Fibroblast of villous mesenchyme (primary cell): ENCODE measurements around the gene ZXDC. TPM values are rescaled to one million over a fixed set of nuclear protein-coding genes. Genes with fewer than 3 reads are reported as not detected.

ENCODE experiments used
- DNase-seq: peaks from one replicate; pipeline ENCODE4 v3.0.0-alpha.2; 2010; ENCODE audit warnings: low read depth
- H3K4me3 ChIP-seq: 2 replicates; pipeline ENCODE4 v1.5.1; 2011; ENCODE audit warnings: low read depth, mild to moderate bottlenecking, low read length
- CTCF ChIP-seq: IDR thresholded peaks from 2 replicates; pipeline ENCODE4 v1.5.1; 2012; ENCODE audit warnings: low read depth, mild to moderate bottlenecking, low read length; ENCODE audit not compliant: insufficient read depth
- total RNA-seq: library from RNA; depleted of rRNA; stranded (reverse); fragments of >200 nt; gene quantifications from 2 replicates; pipeline ENCODE4 v1.2.3, GENCODE V29; 2012

The ZXDC gene
- total RNA-seq, 1 donor = 17.7 TPM

- no peak for DNase-seq
- TF ChIP-seq CTCF = no peak
- H3K4me3 ChIP-seq = no peak overlapping the region
These were observed 40.7 kb upstream of the ZXDC start for GRCh38 chr3:126516152-126516935.

GRCh38 chr3:126515066-126515706, 39.5 kb upstream of the ZXDC start:
- DNase-seq = no peak
- H3K4me3 ChIP-seq = no peak overlapping the region
- TF ChIP-seq CTCF = no peak

DNA sequence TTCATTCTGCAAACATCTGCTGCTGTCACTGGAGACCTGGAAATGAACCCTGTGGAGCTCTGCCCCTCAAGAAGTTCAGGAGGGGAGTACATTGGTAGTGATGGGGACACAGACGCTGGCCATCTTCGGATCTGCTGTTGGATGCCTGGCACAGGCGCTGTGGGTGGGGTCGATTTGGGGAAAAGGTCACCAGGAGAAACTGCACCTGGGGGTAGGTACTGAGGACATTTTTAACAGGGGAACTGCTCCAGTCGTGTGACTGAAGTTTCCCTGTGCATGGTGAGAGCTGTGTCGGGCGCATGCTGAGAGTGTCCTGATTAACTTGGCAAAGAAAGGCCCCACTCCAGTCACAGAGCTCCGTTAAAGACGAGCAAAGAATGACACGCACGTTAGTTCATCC, 38.5 kb upstream of the ZXDC start:
- no peak overlapping the region for H3K4me3 ChIP-seq
- DNase-seq = no peak
- no peak for TF ChIP-seq CTCF

DNA sequence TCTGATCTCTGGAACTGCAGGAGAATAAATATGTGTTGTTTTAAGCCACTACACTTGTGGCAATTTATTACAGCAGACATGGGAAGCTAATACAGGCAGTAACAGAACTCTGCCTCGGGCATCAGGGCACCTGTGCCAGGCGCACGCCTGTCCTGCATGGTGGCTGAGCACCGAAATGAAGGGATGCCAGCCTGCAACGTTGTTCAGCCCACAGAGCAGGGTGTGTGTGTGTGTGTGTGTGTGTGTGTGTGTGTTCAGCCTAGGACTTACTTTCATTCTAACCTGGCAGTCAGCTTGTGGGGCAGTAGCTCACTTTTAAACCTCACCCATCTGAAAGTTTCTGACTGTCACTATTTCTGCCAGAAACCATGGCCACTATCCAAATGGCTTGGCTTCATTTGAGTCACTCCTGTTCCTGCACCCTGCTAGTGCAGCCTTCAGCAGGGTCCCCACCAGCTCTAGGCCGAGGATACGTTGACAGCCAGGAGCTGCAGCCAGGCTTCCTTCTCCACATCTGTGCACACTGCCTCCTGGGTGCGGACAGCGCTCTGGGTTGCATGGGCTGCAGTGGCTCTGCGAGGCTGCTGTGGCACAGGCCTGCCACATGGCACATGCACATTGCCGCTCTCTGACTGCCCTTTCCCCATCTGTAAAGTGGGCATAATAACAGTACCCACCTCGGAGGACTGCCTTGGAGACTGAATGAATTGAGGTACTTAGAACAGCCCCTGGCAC, 37.4 kb upstream of the ZXDC start:
- no peak for DNase-seq
- no peak overlapping the region for H3K4me3 ChIP-seq
- no peak for TF ChIP-seq CTCF

- no peak for DNase-seq
- TF ChIP-seq CTCF = no peak
These were observed 36.3 kb upstream of the ZXDC start for GRCh38 chr3:126512026-126512425.

DNA sequence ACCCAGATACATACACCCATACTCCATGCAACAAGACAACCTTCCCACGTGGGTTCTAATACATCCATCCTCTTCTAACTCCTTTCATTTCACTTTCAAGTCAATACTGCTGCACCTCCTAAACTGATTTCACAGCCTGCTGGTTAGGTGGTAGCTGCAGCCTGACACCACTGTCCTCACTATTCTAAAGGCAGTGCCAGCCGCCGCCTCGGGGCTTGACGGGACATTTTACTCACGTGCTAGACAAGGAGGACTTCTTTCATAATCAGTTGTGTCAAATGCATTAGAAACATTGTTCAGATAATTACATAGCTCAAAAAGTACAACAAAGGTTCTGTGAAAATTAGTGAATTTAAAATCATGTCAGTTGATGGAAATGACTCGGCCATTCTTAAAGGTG, 35.6 kb upstream of the ZXDC start:
- H3K4me3 ChIP-seq = no peak overlapping the region
- DNase-seq = no peak
- TF ChIP-seq CTCF = no peak

More at GRCh38 chr3:126512026-126512425, 36.3 kb upstream of the ZXDC start:
- H3K4me3 ChIP-seq = no peak overlapping the region
